Erythroblast (primary cell): ENCODE data around the gene DOCK1.

ENCODE experiments used
- GATA1 ChIP-seq: IDR thresholded peaks from 2 replicates; pipeline ENCODE4 v1.6.1; 2011; ENCODE audit warnings: low read depth, mild to moderate bottlenecking, control low read depth, low read length, moderate library complexity
- POLR2A ChIP-seq: IDR thresholded peaks from 2 replicates; pipeline ENCODE4 v1.6.1; 2011; ENCODE audit warnings: mild to moderate bottlenecking, low read length

DNA sequence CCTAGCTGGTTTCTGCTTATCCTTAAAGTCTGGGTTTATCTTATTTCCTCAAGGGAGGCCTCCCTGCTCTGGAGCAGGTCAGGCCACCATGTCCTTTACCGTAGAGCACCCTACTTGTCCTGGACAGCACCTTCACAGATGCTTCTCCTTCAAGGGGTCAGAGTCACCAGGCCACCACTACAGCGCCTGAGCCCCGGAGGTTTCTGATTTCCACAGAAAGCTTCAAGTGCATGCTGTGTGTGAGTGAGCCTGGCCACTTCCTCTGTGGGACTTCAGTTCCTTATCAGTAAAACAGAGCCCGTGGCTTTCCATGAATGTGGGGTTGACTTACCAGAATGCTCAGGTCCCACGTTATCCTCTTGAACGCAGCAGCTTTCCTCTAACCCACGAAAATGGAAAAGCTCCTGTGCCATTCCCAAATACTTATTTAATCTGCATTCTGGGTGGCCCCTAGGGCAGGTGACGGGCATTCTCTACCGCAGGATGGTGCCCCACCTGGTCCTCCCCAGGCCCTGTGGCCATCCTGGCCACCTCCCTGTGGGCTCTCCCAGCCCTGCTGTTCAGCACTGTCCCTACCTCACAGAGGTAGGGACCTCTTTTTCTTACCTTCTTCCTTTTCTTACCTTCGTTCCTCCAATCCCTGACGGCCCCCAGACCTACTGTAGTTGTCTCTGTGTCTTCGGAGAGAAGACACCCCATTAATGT lies 1.4 kb upstream of the DOCK1 start:
- TF ChIP-seq POLR2A (no peak), GATA1 (no peak)
